ENCODE measurements around the gene MPND. TPM values are rescaled to one million over a fixed set of nuclear protein-coding genes. Genes with fewer than 3 reads are reported as not detected.

The MPND gene
- total RNA-seq, 1 experiment from 2014 or later = 24.3 TPM

- Histone ChIP-seq H3K27ac (ENCODE audit: low read depth, low read length) (peak overlapping the region; percentile 99), H3K27me3 (ENCODE audit: insufficient read depth, low read length) (no peaks in the 10 kb centered on the region), H3K9ac (ENCODE audit: low read length) (peak overlapping the region; percentile 77), H3K4me3 (replicated peaks in 1 of 2; ENCODE audit: low read depth in 1 of 2, low read length in 2 of 2) (peak overlapping the region; percentile 30 to 58), H3K79me2 (ENCODE audit: insufficient read depth, low read length) (peaks cover 96% of the 10 kb centered on the region), H2AFZ (ENCODE audit: low read depth, low read length, poor library complexity, severe bottlenecking) (no peak overlapping the region), H3K4me1 (ENCODE audit: control insufficient read depth in 1 of 2, insufficient read depth in 2 of 2, low read length in 2 of 2) (peaks cover 66 to 79% of the 10 kb centered on the region in 2 experiments), H3K36me3 (ENCODE audit: control insufficient read depth in 1 of 2, insufficient read depth in 2 of 2, low read length in 2 of 2) (no peaks in the 10 kb centered on the region), H3K9me3 (ENCODE audit: control insufficient read depth in 1 of 2, insufficient read depth in 1 of 2, low read depth in 1 of 2, low read length in 2 of 2) (no peaks in the 10 kb centered on the region), H3K9me2 (ENCODE audit: insufficient read depth) (no peaks in the 10 kb centered on the region), H3K4me2 (ENCODE audit: low read length) (peak overlapping the region; percentile 97), H4K20me1 (ENCODE audit: insufficient read depth) (peaks cover 3% of the 10 kb centered on the region; the same call in 1 of the 2 replicates)
- RAD21 ChIA-PET (ENCODE audit: low non-redundant PET in 1 of 2, low total read pairs in 2 of 2, uncharacterized antibody in 2 of 2, unreplicated experiment in 2 of 2) = interaction anchor here (0.6 to 1.2 kb wide), 4 partner anchors 25 to 96 kb away, joined by 3 to 4 read pairs (median 3); partner anchors contain the start of genes HDGFL2 (in 1 of the 2) and SH3GL1 (in 1 of the 2)
- ATAC-seq (peak; percentile 61), DNase-seq (ENCODE audit: low read depth, low spot score) (no peak)
- CTCF ChIA-PET = interaction anchor here (0.6 to 2.6 kb wide), 9 partner anchors 12 to 387 kb away, joined by 3 to 13 read pairs (median 5); partner anchors contain the start of genes CHAF1A and SH3GL1
- POLR2A ChIA-PET = interaction anchor here (1.0 to 1.7 kb wide), 2 partner anchors 24 to 33 kb away, joined by 4 to 5 read pairs; partner anchors contain the start of gene MPND
- intact Hi-C loops (cut with micrococcal nuclease) = loop anchor here (2.0 kb wide), 2 partner anchors 25 to 33 kb away; partner anchors contain the start of genes MPND and SH3GL1
- peak; percentile 61; the same call in 1 of the 2 replicates for TF ChIP-seq MAX (IDR thresholded peaks at IDR 0.05)
- peak in 2 of 3 experiments; percentile 58 to 59; a peak in 4 of 6 replicates for TF ChIP-seq CTCF (IDR thresholded peaks at IDR 0.05 in 2 of 3, conservative IDR thresholded peaks at IDR 0.05 in 1 of 3; ENCODE audit: borderline replicate concordance in 1 of 3, insufficient read depth in 1 of 3, low read depth in 2 of 3, low read length in 2 of 3)
- peak; percentile 43 for TF ChIP-seq SIN3A (IDR thresholded peaks at IDR 0.05; ENCODE audit: low read depth)
- peak; percentile 87 for TF ChIP-seq SP1 (IDR thresholded peaks at IDR 0.05; ENCODE audit: low read depth)
- peak; percentile 33; the same call in 1 of the 2 replicates for TF ChIP-seq JUND (IDR thresholded peaks at IDR 0.05)
- no peak for TF ChIP-seq SRF (IDR thresholded peaks at IDR 0.05; ENCODE audit: low read depth)
- TF ChIP-seq ZBTB33 (IDR thresholded peaks at IDR 0.05; ENCODE audit: extremely low read depth, insufficient replicate concordance, low read length) = no peak
- no TSS peak for BruUV-seq (replicated peaks)
These were observed 32.0 kb downstream of the MPND start for GRCh38 chr19:4375164-4376027.
